ENCODE measurements around the gene TMEM212.
"Not testable (repeated sequence)": the region's sequence is repeated elsewhere in the genome, so short reads cannot be mapped to it uniquely, and the experiment has no call there.

Gene TMEM212

DNA sequence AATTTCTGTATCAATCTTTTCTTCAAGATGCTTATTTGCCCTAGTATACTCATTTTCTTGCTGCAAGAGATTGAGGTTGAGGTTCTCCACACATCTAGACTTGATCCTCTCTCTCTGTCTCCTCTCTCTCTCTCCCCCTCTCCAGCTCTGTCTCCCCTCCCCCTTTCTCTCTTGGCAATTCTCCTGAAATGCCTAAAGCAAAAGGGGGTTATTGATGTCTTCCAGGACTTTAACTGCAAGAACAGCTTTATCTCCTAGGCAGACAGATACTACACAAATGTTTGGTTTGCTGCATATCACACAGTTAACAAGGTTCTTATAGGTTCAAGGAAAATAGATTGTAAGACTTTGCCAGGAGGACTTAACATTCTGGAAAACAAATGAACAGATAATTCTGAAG is 52.1 kb downstream of the TMEM212 start:
- no peak for DNase-seq

DNA sequence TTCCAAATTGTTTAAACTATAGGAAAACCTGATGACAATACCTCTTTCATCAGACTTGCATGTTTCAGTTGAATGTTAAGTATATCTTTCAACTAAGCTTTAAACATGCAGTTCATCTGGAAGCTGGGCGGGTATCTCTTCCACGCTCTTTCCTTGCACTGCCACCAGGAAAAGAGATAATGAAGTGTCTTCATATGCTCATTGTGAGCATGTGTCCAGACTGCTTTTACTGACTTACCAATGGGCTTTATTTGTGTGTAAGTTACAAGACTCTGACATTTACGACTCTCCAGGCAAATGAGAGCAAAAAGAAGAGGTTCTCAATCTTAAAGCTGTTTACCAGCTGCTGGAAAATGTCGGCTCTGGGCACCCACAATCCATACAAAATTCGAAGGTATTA is 52.8 kb downstream of the TMEM212 start:
- no peak for DNase-seq

DNA sequence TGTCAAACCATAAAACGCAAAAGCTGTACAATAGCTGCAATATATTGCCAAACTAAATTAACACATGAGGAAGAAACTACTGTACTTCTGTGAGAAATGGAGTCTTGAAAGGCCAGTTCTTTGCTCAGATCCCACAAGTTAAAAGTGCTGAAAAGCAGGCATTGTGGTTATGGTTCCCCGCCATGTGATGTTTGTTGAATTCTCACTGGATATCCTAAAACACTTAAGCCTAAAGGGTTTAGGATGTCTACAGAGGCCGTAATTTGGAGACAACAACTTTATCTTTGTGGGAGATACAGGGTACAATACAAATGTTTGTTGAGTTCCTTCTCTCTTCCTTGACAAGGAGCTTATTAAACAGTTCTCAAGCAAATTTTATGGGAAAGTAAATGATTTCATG is 53.2 kb downstream of the TMEM212 start:
- DNase-seq, result no peak

GRCh38 chr3:171898192-171898591 is 55.0 kb downstream of the TMEM212 start:
- no peak for DNase-seq

DNA sequence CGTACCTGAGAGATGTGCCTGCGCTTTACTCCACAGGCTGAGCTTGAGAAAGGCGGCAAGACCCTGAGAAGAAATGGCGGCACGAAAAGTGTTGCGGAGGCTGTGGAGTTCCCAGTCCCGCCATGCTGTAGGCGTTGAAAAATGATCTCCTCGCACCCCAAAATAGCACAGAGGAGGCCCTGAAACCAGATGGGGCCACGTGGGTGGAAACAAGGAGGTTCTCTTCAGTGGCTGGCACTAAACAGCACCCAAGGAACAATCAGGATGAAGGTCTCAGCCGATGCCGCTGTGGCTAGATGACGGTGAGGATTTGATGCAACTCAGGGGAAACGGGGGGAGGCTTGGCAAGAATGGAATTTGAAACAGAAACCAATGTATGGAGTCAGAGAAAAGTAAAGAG is 57.3 kb downstream of the TMEM212 start:
- DNase-seq, result no peak

DNA sequence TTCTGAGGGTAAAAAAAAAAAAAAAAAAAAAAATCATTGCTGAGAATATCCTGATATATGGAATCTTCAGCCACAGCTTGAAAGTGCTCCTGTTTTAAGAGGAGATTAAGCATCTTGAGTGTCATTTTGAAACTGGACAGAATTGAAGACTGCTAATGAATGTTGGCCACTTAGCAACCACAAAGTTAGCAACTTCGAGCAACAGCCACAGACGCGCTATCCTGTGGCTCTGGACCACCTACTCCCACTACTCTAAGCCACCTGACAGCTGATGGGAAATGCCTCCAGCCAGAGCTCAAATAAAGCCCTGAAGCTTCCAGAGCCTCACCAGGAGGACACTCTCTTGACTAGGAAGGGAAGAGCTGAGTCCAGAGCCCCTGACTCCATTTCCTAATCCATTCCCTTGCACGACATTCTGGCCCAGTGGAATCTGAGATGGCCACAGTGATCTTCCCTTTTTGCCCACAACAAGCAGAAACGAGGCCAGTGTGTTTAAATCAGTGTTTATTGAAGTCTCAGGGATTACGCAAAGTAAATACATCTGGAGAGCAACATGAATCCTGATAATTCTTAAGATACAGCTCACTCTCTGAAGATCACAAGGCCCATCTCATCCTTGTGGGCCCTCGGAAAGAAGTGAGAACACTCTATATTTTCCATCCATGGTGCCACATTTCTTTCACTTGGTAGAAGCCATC is 58.6 kb downstream of the TMEM212 start:
- DNase-seq, result no peak

GRCh38 chr3:171904829-171905228 is 61.7 kb downstream of the TMEM212 start:
- no peak for DNase-seq

DNA sequence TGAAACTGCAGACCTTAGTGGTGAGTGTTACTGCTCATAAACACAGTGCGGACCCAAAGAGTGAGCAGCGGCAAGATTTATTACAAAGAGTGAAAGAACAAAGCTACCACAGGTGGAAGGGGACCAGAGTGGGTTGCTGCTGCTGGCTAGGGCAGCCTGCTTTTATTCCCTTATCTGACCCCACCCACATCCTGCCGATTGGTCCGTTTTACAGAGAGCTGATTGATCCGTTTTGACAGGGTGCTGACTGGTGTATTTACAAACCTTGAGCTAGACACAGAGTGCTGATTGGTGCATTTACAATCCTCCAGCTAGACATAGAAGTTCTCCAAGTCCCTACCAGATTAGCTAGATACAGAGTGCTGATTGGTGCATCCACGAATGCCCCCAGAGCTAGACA is 63.4 kb downstream of the TMEM212 start:
- not testable (repeated sequence) for DNase-seq

GRCh38 chr3:171906951-171907676 is 64.0 kb downstream of the TMEM212 start:
- DNase-seq, result no peak

- DNase-seq, result no peak
These were observed 64.6 kb downstream of the TMEM212 start for GRCh38 chr3:171907761-171908160.

GRCh38 chr3:171908731-171909130 is 65.6 kb downstream of the TMEM212 start:
- DNase-seq, result no peak
